ENCODE results near the gene PLPP4. TPM values are rescaled to one million over a fixed set of nuclear protein-coding genes. Genes with fewer than 3 reads are reported as not detected.

The PLPP4 gene
- total RNA-seq, 3 donors from 2014 or later = not detected

GRCh38 chr10:120477743-120478141 is 20.7 kb downstream of the PLPP4 start:
- H3K4me3 ChIP-seq = no peak overlapping the region
- no peaks in the 10 kb centered on the region for H3K9me3 ChIP-seq
- no peak for DNase-seq (ENCODE audit: low spot score in 2 of 2)
- no peak overlapping the region for H3K27ac ChIP-seq
- H3K36me3 ChIP-seq = no peaks in the 10 kb centered on the region
- no peaks in the 10 kb centered on the region for H3K4me1 ChIP-seq
- H3K27me3 ChIP-seq = no peaks in the 10 kb centered on the region
- TF ChIP-seq CTCF (IDR thresholded peaks at IDR 0.05) (no peak), POLR2AphosphoS5 (IDR thresholded peaks at IDR 0.05) (no peak), POLR2A (IDR thresholded peaks at IDR 0.05) (no peak)
- intact Hi-C loops (cut with DNase I; ENCODE audit: low total_unique reads) = no loop called here

- TF ChIP-seq POLR2AphosphoS5 (IDR thresholded peaks at IDR 0.05) (no peak), POLR2A (IDR thresholded peaks at IDR 0.05) (no peak), CTCF (IDR thresholded peaks at IDR 0.05) (no peak)
Measured at GRCh38 chr10:120478386-120478785, 21.4 kb downstream of the PLPP4 start.

GRCh38 chr10:120479506-120479905 is 22.5 kb downstream of the PLPP4 start:
- TF ChIP-seq POLR2AphosphoS5 (IDR thresholded peaks at IDR 0.05) (no peak), CTCF (IDR thresholded peaks at IDR 0.05) (no peak), POLR2A (IDR thresholded peaks at IDR 0.05) (no peak)
- H3K4me1 ChIP-seq = no peaks in the 10 kb centered on the region
- no peaks in the 10 kb centered on the region for H3K36me3 ChIP-seq
- intact Hi-C loops (cut with DNase I; ENCODE audit: low total_unique reads) = no loop called here
- no peak for DNase-seq (ENCODE audit: low spot score in 2 of 2)
- H3K9me3 ChIP-seq = no peaks in the 10 kb centered on the region
- H3K27me3 ChIP-seq = no peaks in the 10 kb centered on the region
- H3K4me3 ChIP-seq = no peak overlapping the region
- no peak overlapping the region for H3K27ac ChIP-seq

More at GRCh38 chr10:120478386-120478785, 21.4 kb downstream of the PLPP4 start:
- intact Hi-C loops (cut with DNase I; ENCODE audit: low total_unique reads) = no loop called here
- H3K4me1 ChIP-seq = no peaks in the 10 kb centered on the region
- DNase-seq (ENCODE audit: low spot score in 2 of 2) = no peak
- H3K27me3 ChIP-seq = no peaks in the 10 kb centered on the region
- no peak overlapping the region for H3K4me3 ChIP-seq
- H3K9me3 ChIP-seq = no peaks in the 10 kb centered on the region
- no peak overlapping the region for H3K27ac ChIP-seq
- no peaks in the 10 kb centered on the region for H3K36me3 ChIP-seq

- no peaks in the 10 kb centered on the region for H3K36me3 ChIP-seq
- intact Hi-C loops (cut with DNase I; ENCODE audit: low total_unique reads) = no loop called here
- no peak for DNase-seq (ENCODE audit: low spot score in 2 of 2)
- no peaks in the 10 kb centered on the region for H3K27me3 ChIP-seq
- no peak overlapping the region for H3K4me3 ChIP-seq
- H3K27ac ChIP-seq = no peak overlapping the region
- TF ChIP-seq POLR2AphosphoS5 (IDR thresholded peaks at IDR 0.05) = no peak
- TF ChIP-seq POLR2A (IDR thresholded peaks at IDR 0.05) = no peak
- H3K9me3 ChIP-seq = no peaks in the 10 kb centered on the region
- H3K4me1 ChIP-seq = no peaks in the 10 kb centered on the region
Measured at GRCh38 chr10:120480065-120480600, 23.1 kb downstream of the PLPP4 start.

GRCh38 chr10:120480848-120481247 is 23.8 kb downstream of the PLPP4 start:
- intact Hi-C loops (cut with DNase I; ENCODE audit: low total_unique reads) = no loop called here
- H3K36me3 ChIP-seq = no peaks in the 10 kb centered on the region
- no peak for DNase-seq (ENCODE audit: low spot score in 2 of 2)
- no peaks in the 10 kb centered on the region for H3K27me3 ChIP-seq
- no peaks in the 10 kb centered on the region for H3K4me1 ChIP-seq
- H3K9me3 ChIP-seq = no peaks in the 10 kb centered on the region
- TF ChIP-seq POLR2AphosphoS5 (IDR thresholded peaks at IDR 0.05) (no peak), CTCF (IDR thresholded peaks at IDR 0.05) (no peak), POLR2A (IDR thresholded peaks at IDR 0.05) (no peak)
- no peak overlapping the region for H3K27ac ChIP-seq
- H3K4me3 ChIP-seq = no peak overlapping the region

- Histone ChIP-seq H3K4me1 (no peaks in the 10 kb centered on the region), H3K9me3 (no peaks in the 10 kb centered on the region), H3K36me3 (no peaks in the 10 kb centered on the region), H3K27me3 (peaks cover 0 to 4% of the 10 kb centered on the region in 2 donors), H3K27ac (no peak overlapping the region), H3K4me3 (no peak overlapping the region)
- DNase-seq (ENCODE audit: low spot score in 2 of 2) = no peak
- intact Hi-C loops (cut with DNase I; ENCODE audit: low total_unique reads) = no loop called here
- no peak for TF ChIP-seq CTCF (IDR thresholded peaks at IDR 0.05)
- no peak for TF ChIP-seq POLR2AphosphoS5 (IDR thresholded peaks at IDR 0.05)
- TF ChIP-seq POLR2A (IDR thresholded peaks at IDR 0.05) = no peak
Measured at GRCh38 chr10:120483006-120483405, 26.0 kb downstream of the PLPP4 start.
